HG02798 (cell line): ENCODE data around the gene ADAMTS7.
"Not testable (repeated sequence)": the region's sequence is repeated elsewhere in the genome, so short reads cannot be mapped to it uniquely, and the experiment has no call there.

Source experiments
- ATAC-seq: cut with Tn5 transposase; IDR thresholded peaks from one replicate; pipeline ENCODE4 v1.9.1; 2021; ENCODE audit warnings: mild to moderate bottlenecking; ENCODE audit not compliant: unreplicated experiment, poor library complexity

The ADAMTS7 gene

DNA sequence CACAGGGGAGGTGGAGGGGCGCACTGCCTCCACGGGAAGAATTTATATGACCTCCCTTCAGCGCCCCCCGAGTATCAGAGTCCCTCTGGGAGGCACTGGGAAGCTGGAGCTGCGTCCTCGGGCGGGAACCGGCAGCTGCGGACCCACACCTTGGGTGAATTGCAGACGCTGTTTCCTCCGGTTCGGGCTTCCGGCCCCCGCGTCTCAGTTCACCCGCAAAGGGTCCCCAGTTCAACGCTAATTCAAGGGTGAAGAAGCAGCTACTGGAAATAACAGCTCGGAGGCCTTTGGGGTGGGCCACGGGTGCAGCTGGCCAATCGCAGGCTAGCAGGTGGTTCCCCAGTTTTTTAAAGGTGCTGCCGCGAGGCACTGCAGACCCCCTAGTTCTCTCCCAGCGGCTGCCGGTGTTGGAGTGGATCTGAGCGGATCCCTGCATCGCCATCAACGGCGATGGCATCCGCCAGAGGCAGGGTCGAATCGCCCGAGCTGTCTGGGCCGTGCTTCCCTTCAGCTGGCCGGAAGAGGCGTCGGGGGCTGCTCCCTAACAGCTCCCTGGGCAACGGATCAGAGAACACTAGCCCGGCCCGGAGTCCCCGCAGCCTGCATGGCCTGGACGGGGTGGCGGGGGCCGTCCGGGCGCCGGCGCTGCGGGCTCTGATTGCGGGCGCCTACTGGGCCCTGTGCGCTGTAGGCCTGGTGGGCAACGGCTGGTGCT, 19.4 kb upstream of the ADAMTS7 start:
- ATAC-seq, result no peak

DNA sequence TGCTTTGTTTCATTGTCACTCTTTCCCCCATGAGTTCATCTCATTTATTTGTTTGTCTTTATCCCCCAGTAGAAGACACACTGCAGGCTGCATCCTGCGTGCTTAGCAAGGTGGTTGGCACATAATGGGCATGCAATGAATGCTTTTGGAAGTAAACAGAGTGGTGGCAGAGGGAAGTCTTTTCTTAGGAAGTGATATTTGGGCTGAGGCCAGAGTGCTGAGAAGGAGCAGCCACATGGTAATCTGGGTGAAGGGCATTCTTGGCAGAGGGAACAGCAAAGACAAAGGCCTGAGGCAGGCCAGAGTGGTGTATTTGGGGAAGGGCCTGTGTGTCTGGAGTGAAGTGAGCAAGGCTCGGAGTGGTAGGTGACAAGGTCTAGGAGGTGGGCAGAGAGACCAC, 17.7 kb upstream of the ADAMTS7 start:
- ATAC-seq, result no peak

DNA sequence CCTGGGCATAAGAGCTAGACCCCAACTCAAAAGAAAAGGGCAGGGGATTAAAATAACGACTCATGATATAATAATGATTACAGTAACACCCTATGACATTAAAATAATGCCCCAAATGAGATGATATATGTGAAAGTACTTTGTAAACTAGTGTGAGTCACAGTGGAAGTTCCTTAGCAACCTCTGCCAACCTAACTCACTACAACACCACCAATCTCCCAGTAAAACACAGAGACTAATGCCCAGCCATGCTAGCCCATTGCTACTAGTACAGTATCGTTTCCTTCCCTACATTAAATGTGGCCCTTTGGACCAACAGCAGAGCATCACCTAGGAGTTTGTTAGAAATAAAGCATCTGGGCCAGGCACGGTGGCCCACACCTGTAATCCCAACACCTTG, 11.2 kb upstream of the ADAMTS7 start:
- ATAC-seq, result no peak

DNA sequence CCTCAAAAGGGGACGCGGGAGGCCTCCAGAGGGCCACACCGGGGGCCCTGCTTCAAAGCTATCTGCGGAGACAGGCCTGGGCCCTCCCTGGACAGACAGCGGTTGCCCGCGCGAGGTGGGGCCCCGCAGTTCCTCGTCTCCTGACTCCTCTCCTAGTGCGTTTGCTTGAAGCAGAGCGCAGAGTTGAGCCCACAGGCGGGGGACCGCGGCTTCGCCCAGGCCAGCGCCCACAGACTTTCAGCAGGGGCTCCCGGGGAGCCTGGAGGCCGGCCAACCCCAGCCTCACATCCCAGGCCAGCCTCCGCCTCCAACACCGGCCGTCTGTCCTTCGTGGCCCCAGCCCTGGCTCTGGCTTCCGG, 540 bp upstream of the ADAMTS7 start:
- no peak for ATAC-seq

DNA sequence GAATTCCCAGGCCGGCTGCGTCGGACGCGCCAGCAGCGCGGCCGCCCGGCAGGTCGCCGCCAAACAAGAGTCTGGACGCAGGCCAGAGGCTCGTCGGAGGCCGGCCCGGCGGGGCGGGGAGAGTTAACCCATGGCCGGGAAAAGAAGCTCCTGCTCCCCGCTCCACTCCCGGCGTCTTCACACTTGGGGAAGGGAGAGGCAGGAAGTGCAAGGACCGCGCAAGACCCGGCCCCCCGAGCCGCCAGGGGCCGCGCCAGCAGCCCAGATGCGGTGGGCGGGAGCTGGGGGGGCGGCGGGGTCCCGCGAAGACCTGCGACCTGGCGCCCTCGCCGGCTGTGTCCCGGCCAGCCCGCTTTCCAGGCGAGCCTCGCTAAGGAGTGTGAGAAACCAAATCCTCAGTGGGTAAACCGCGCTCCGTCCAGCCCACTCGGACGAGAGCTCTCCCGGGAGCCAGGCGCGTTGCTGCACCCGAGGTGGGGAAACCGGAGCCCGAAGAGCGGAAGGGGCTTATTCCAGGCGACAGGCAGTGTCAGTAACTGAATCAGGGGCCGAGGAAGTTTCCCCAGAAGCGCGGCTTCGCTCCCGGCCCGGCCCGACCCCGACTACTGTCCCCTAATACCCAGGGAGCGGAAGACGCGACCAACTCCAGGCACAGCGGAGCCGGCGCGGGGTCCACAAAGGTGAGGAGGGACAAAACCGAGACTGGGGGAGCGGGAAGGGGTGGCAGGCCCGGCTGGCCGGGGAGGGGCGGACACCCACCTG, 721 bp downstream of the ADAMTS7 start:
- ATAC-seq, result no peak

DNA sequence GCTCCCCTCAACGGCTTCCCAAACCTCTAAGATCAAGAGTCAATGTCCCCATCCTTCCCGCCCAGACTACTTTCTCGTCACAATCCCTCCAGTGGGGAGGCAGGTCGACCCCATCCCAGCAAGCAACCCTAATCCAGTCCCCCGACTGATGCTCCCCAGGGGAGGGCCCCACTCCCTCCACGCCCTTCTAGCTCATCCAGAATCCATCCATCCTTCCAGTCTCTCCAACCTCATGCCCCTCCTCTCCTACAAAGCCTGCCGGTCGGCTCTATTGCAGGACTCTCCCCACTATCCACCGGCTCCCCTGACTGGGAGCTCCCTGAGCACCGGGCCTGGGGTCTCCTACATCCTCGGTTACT, 1.3 kb downstream of the ADAMTS7 start:
- no peak for ATAC-seq

DNA sequence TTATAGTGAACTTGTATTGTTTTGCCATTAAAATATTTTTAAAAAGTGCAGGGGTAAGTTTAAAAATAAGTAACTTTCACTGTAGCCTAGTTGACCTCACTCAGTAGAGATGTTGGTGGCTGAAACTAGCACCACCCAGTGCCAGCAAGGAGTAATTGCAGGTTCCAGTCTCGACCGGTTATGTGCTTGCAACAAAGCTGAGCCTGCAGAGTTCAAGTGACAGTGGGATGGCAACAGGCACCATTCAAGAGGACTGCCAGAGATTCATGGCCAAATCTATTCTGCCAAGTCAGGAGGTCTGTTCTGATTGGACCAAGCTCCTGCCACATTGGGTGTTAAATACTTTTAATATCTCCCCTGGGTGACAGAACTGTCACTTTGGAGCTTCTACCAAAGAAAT, 2.7 kb downstream of the ADAMTS7 start:
- ATAC-seq, result no peak

DNA sequence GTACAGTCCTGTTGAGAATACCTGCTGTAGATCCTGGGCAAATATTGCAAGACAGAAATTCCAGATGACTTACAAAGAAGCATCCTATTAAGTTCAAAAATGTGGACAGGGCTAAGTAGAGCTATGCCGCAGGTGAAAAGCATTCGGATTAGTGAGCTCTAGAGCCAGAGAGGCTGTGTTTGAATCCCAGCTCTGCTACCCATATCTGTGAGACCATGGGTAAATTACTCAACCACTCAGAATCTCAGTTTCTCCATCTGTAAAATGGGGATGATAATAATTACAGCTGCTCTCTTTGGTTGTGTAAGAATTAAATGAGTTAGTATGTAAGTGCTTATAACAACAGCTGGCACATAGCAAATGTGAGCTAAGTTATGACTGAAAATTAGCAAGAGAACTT, 3.9 kb downstream of the ADAMTS7 start:
- no peak for ATAC-seq

DNA sequence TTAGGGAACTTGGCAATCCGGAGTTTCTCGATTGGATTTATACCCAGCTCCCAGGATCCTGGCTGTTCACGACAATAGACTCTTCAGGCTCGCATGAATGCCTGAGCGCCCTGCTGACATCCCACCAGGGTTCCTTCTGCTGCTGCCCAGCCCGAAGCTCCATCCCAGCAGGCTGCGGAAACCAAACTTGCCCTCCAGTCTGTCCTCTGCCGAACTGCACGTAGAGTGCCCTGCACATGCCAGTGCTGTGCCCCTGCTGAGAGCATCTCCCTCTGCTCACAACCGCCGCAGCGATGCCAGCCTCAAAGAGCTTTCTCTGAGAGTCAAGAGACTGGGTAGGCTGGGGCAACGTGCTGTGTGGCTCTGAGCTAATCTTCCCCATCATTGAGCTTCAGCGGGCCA, 6.9 kb downstream of the ADAMTS7 start:
- ATAC-seq, result no peak

DNA sequence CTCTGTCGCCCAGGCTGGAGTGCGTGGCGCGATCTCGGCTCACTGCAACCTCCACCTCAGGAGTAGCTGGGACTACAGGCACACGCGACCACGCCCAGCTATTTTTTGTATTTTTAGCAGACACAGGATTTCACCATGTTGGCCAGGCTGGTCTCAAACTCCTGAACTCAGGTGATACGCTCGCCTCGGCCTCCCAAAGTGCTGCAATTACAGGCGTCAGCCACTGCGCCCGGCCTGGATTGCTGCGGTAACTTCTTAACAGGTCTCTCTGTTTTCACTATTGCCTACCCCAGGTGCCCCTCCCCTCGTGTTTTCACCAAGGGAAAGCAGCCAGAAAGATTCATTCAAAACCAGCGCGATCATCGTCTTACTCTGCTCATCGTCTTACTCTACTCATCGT, 10.5 kb downstream of the ADAMTS7 start:
- no peak for ATAC-seq

DNA sequence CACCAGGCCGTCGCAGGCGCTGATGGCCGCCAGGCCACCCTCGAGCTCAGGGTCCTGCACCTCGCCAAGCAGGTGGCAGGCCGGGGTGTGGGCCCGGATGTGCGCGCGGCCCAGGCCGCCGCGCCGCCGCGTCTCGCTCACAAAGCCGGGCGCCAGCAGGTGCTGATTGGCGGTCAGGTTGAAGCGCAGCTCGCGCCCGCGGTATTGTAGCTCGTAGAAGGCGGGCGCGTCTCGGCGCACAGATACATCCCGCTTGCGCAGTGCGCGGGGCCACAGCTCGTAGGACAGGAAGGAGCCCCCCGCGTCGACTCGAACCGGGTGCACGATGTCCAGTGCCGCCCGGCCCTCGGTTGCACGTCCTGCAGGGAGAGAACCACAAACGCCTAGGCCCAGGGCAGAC, 11.1 kb downstream of the ADAMTS7 start:
- no peak for ATAC-seq

DNA sequence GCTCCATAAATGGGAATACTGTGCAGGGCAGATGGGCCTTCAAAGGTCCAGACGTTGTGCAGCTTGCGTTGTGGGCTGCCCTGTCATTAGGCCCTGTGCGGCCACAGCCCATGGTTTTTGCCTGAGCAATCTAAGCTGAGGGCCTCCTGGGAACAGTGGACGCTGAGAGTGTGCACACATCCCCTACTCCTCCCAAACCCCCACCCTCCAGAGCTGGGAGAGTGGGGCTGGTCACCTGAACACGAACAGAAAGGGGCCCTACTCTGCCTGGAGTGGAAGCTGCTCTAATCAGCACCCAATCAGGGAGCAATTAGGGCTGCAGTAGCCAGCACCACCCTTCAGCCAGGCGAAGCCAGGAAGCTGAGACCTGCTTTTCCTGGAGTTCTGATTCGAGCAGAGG, 12.2 kb downstream of the ADAMTS7 start:
- not testable (repeated sequence) for ATAC-seq

DNA sequence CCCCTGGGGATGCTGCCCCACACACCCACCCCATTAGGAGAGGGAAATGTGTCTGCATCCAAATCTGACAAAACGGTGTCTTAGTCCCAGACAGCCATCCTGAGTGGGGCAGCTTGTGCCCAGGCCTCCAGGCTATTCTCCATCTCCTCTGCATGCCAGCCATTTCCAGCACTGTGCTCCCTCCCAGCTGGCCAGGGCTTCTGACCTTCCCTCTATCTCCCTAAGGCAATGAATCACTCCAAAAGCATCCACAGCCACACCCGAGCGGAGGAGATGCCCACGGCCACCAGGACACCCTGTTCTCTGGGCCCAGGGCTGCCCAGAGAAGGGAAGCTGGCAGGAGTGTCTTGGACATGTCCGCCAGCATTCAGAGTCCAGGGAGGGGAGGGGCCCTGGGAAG, 12.9 kb downstream of the ADAMTS7 start:
- not testable (repeated sequence) for ATAC-seq

DNA sequence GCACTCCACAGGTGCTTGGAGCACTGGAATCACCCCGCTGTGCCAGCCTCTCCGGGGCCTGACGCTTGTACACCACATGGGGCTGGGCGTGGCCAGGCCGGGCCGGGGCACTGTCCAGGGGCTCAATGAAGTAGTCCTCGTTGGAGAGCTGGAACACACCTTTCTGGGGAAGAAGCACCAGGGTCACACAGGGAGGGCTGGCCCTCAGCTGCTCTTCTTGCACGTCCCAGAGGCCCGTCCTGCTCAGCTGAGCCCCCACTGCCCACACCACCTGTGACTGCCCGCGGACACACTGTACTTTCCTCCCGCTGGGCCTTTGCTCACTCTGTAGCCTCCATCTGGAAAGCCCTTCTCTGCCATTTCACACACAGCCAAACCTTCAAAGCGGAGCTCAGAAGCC, 13.3 kb downstream of the ADAMTS7 start:
- no peak for ATAC-seq

DNA sequence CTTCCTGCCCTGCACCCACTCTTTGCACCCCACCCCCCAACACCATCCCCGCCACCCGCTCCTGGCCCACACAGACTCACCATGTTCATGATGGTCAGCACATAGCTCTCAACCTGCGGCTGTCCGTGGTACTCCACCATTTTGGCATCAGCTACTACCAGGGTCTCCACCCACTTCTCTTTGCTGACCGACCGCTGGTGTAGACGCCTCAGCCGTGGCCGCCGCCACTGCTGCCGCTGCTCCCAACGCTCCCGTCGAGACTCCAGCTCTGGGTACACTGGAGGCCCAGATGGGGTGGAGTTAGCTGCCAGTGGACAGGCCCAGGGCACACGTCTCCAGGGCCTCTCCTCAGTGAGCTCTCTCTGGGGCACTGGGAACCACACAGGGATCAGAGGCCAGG, 14.8 kb downstream of the ADAMTS7 start:
- no peak for ATAC-seq

DNA sequence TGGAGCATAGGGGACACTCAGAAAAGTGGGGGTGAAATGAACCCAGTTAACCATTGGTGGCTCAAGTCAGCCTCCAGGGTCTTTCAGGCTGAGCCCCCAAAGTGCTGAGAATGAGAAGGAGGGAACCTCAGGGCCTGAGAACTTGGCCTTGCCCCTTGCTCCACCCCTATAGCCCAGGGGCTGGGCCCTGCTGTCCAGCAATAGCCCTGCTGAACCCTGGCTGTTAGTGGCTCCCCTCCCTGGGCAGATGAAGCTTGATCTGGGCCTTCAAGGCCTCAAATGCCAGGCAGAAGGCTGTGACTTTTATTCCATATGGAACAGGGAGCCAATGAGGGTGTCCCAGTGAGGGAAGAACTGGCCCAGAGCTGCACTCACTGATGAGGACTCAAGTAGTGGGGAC, 16.2 kb downstream of the ADAMTS7 start:
- no peak for ATAC-seq

DNA sequence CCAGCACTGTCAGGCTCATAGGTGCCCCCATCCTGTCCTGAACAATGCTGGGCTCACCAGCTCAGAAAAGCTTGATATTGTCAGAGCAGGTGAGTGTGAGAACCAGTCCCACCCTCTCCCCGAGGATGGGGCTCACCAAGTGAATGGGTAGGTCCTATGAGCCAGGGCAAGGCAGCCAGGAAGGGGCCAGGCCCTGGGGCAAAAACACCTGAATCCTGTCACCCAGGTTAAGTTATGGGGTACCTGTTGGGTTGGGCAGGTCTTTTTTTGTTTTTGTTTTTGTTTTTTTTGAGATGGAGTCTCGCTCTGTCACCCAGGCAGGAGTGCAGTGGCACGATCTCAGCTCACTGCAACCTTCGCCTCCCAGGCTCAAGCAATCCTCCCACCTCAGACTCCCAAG, 16.8 kb downstream of the ADAMTS7 start:
- not testable (repeated sequence) for ATAC-seq

DNA sequence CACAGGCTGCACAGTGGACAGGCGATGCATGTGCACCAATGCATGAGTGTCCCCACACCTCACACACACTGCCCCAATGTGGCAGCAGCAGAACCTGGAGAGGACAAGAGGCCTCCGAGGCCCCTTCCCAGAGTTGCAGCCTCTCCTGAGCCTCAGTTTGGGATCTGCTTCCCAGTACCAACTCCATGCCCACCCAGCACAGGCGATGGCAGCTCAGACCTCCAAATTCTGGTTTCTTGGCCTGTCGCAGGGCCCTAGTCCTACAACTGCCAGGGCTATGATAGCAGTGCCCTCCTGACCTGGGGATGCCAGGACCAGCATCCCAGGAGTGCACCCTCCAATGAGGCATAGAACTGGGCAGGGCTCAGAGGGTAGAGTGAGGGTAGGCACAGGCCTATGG, 19.9 kb downstream of the ADAMTS7 start:
- no peak for ATAC-seq

DNA sequence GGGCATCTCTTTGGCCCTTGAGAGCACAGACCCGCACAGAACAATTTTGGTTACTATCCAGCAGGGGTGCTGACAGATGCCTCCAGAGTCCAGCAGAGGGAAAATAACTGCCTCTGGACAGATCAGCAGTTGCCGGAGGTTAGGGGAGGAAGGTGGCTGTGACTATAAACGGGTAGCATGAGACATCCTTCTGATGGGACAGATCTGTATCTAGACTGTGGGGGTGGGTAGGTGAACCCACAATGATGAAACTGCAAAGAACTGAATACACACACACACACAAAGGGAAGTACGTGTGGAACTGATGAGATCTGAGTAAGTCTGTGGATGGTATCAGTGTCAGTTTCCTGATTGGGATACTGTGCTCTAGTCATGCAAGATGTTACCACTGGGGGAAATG, 21.2 kb downstream of the ADAMTS7 start:
- no peak for ATAC-seq

DNA sequence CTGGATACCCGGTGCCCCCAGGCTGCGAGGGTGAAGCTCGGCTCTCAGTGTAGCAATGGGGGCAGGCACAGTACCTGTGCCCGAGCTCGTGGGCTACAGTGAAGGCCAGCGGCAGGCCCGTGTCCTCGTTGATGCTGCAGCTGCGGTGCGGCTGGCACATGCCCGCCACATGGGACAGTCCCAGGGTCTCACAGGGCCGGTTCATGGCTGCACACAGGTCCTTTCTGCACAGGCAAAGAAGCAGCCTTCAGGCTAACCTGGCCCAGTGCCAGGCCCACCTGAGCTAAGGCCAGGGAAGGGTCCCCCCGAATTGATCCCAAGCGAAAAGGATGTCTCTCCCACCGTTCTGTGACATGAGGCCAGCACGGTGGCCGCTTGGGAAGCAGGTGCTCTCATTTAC, 21.6 kb downstream of the ADAMTS7 start:
- no peak for ATAC-seq

DNA sequence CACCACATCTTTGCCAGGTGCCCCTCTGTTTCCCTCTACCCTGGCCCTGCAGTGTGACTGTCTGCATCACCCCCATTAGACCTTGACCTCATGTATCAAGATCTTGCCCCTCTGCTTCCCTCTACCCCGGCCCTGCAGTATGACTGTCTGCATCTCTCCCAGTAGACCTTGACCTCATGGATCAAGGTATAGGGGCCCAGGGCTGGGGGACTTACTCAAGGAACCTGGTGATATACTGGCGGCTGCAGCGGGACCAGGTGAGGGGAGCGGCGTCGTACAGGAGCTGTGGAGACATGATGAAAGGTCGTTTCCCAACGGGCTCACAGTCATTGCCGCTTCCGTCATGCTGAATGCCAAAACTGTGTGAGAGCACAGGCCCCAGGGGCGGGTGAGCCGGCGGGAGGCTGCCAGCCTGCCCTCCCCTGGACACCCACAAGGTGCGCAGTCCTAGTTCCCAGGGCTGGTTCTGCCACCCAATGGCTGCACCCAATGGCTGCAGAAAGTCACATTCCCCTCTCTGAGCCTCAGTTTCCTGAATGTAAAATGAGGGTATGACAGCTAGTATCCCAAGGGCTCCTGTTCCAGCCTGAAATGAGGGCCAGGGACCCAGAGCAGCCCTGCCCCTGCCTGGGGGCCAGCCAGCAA, 23.1 kb downstream of the ADAMTS7 start:
- ATAC-seq, result no peak

DNA sequence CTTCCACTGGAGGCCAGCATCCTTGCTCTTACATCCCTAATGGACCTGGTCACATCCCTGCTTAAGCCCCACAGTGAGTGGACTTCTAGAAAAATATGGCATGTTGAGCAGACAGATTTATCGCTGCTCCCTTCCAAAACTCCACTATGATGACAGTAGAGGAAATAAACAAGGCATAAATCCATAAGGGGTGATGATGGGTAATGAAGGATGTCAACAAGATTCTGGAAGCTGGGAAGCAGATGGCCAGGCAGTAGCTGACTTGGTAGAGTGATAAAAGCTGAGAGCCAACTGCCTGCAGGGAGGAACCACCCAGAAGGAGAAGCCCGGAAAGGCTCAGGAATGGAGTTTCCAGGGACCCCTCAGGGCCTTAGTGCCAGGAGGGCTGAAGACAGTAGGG, 28.9 kb downstream of the ADAMTS7 start:
- not testable (repeated sequence) for ATAC-seq
